ENCODE measurements around the gene PAFAH1B1.
"Not testable (repeated sequence)": the region's sequence is repeated elsewhere in the genome, so short reads cannot be mapped to it uniquely, and the experiment has no call there.

The PAFAH1B1 gene

DNA sequence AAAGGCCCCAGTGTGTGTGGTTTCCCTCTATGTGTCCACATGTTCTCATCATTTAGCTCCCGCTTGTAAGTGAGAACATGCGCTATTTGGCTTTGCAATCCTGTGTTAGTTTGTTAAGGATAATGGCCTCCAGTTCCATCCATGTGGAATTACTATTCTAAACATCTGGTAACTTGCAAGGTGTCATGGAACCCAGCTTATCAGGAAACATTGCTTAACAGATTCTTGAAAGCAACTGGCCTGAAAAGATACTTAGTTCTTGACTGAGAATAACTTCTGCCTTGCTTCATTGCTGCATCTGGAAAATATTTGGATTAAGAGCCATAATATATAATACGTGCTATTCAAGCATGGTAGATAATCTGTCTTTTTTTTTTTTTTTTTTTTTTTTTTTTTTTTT is 27.8 kb downstream of the PAFAH1B1 start:
- in situ Hi-C loops (cut with MboI; ENCODE audit: low pct_unique_long_range_greater_than_20kb, low sequenced_read_pairs, unreplicated experiment): no loop called here
- TF ChIP-seq CTCF (IDR thresholded peaks at IDR 0.05; ENCODE audit: extremely low read depth, insufficient read depth, missing control alignments): no peak
- no peak for DNase-seq (ENCODE audit: low spot score)

- in situ Hi-C loops (cut with MboI; ENCODE audit: low pct_unique_long_range_greater_than_20kb, low sequenced_read_pairs, unreplicated experiment); DNase-seq (ENCODE audit: low spot score): not testable (repeated sequence)
Observed at GRCh38 chr17:2621951-2622405, 28.5 kb downstream of the PAFAH1B1 start.

GRCh38 chr17:2622721-2623301 is 29.4 kb downstream of the PAFAH1B1 start:
- in situ Hi-C loops (cut with MboI; ENCODE audit: low pct_unique_long_range_greater_than_20kb, low sequenced_read_pairs, unreplicated experiment); DNase-seq (ENCODE audit: low spot score): not testable (repeated sequence)

GRCh38 chr17:2624292-2624731 is 30.9 kb downstream of the PAFAH1B1 start:
- in situ Hi-C loops (cut with MboI; ENCODE audit: low pct_unique_long_range_greater_than_20kb, low sequenced_read_pairs, unreplicated experiment): no loop called here
- no peak for TF ChIP-seq CTCF (IDR thresholded peaks at IDR 0.05; ENCODE audit: extremely low read depth, insufficient read depth, missing control alignments)
- DNase-seq (ENCODE audit: low spot score): no peak

- DNase-seq (ENCODE audit: low spot score); in situ Hi-C loops (cut with MboI; ENCODE audit: low pct_unique_long_range_greater_than_20kb, low sequenced_read_pairs, unreplicated experiment): not testable (repeated sequence)
Observed at GRCh38 chr17:2626626-2627219, 33.3 kb downstream of the PAFAH1B1 start.

DNA sequence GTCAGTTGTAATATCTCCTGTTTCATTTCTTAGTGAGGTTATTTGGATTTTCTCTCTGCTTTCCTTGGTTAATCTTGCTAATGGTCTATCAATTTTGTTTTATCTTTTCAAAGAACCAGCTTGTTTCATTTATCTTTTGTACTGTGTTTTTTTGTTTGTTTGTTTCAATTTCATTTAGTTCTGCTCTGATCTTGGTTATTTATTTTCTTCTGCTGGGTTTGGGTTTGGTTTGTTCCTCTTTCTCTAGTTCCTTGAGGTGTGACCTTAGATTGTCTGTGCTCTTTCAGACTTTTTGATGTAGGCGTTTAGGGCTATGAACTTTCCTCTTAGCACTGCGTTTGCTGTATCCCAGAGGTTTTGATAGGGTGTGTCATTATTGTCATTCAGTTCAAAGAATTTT is 35.5 kb downstream of the PAFAH1B1 start:
- in situ Hi-C loops (cut with MboI; ENCODE audit: low pct_unique_long_range_greater_than_20kb, low sequenced_read_pairs, unreplicated experiment): not testable (repeated sequence)

GRCh38 chr17:2631211-2631610 is 37.8 kb downstream of the PAFAH1B1 start:
- DNase-seq (ENCODE audit: low spot score): no peak
- in situ Hi-C loops (cut with MboI; ENCODE audit: low pct_unique_long_range_greater_than_20kb, low sequenced_read_pairs, unreplicated experiment): no loop called here
- no peak for TF ChIP-seq CTCF (IDR thresholded peaks at IDR 0.05; ENCODE audit: extremely low read depth, insufficient read depth, missing control alignments)

More for the DNA sequence above, 35.5 kb downstream of the PAFAH1B1 start:
- DNase-seq (ENCODE audit: low spot score): not testable (repeated sequence)

DNA sequence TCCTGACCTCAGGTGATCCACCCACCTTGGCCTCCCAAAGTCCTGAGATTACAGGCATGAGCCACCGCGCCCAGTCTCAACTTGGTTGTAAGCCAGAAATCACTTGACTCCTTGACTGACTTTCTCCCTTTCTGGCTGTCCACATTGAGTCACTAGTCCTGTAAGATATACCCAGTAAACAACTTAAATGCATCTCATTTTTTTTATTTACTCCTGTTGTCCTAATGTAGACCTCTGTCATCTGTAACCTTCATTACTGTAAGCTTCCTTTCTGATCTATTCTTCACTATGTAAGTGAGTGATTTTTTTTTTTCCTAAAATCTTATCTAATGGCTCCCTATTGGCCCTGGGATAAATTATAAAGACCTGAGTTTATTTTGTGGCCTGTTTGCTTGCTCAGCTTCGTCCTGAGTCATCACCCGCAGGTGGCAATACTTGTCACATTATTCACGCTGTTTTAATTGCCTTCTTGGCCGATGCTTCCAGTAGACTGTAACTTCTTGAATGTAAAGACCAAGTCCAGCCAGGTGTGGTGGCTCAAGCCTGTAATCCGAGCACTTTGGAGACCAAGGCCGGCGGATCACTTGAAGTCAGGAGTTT is 41.0 kb downstream of the PAFAH1B1 start:
- TF ChIP-seq CTCF (IDR thresholded peaks at IDR 0.05; ENCODE audit: extremely low read depth, insufficient read depth, missing control alignments): no peak
- in situ Hi-C loops (cut with MboI; ENCODE audit: low pct_unique_long_range_greater_than_20kb, low sequenced_read_pairs, unreplicated experiment): no loop called here
- no peak for DNase-seq (ENCODE audit: low spot score)

All from GM13977 (cell line).